Activated T-cell treated with anti-CD3 and anti-CD28 coated beads for 48 hours (primary cell): ENCODE data around the gene HES5.
"Not testable (repeated sequence)": the region's sequence is repeated elsewhere in the genome, so short reads cannot be mapped to it uniquely, and the experiment has no call there.

Source experiments
- DNase-seq: peaks from one replicate; pipeline ENCODE4 v3.0.0-alpha.2; 2020; ENCODE audit warnings: low read depth

HES5 gene

GRCh38 chr1:2560299-2561073, 30.4 kb upstream of the HES5 start:
- no peak for DNase-seq

- DNase-seq, result no peak
Measured at GRCh38 chr1:2559509-2560298, 29.6 kb upstream of the HES5 start.

- no peak for DNase-seq
Measured at GRCh38 chr1:2558861-2559260, 28.8 kb upstream of the HES5 start.

- DNase-seq, result no peak
Measured at GRCh38 chr1:2558420-2558819, 28.4 kb upstream of the HES5 start.

- no peak for DNase-seq
Measured at GRCh38 chr1:2557482-2558400, 27.7 kb upstream of the HES5 start.

- DNase-seq, result peak; percentile 31
Measured at GRCh38 chr1:2556678-2557481, 26.8 kb upstream of the HES5 start.

GRCh38 chr1:2556277-2556677, 26.2 kb upstream of the HES5 start, which contains the start of gene TNFRSF14:
TSS of gene TNFRSF14 (plus strand) at chr1:2556371. CDS start at chr1:2556665, 294 bp downstream.
- peak; percentile 57 for DNase-seq

GRCh38 chr1:2555634-2556276, 25.7 kb upstream of the HES5 start:
- DNase-seq, result peak; percentile 72

GRCh38 chr1:2554621-2555387, 24.7 kb upstream of the HES5 start:
- peak; percentile 18 for DNase-seq

GRCh38 chr1:2553871-2554620, 24.0 kb upstream of the HES5 start:
- DNase-seq, result no peak

GRCh38 chr1:2553076-2553475, 23.0 kb upstream of the HES5 start:
- not testable (repeated sequence) for DNase-seq

GRCh38 chr1:2552189-2552588, 22.1 kb upstream of the HES5 start:
- no peak for DNase-seq

- DNase-seq, result not testable (repeated sequence)
Measured at GRCh38 chr1:2551544-2551943, 21.5 kb upstream of the HES5 start.

- not testable (repeated sequence) for DNase-seq
Measured at GRCh38 chr1:2550309-2550861, 20.3 kb upstream of the HES5 start.

- DNase-seq, result not testable (repeated sequence)
Measured at GRCh38 chr1:2549367-2550029, 19.4 kb upstream of the HES5 start.

- peak; percentile 81 for DNase-seq
Measured at GRCh38 chr1:2548068-2548589, 18.1 kb upstream of the HES5 start.

- DNase-seq, result peak; percentile 63
Measured at GRCh38 chr1:2547210-2548067, 17.4 kb upstream of the HES5 start.
